CD4-positive, alpha-beta T cell treated with Interleukin-6 at 100 ng/mL for 8 hours (primary cell): ENCODE data around the gene GSE1.

ENCODE experiments used
- DNase-seq: peaks from one replicate; pipeline ENCODE4 v3.0.0-alpha.2; 2020; ENCODE audit warnings: mixed read lengths, low spot score

Gene GSE1

DNA sequence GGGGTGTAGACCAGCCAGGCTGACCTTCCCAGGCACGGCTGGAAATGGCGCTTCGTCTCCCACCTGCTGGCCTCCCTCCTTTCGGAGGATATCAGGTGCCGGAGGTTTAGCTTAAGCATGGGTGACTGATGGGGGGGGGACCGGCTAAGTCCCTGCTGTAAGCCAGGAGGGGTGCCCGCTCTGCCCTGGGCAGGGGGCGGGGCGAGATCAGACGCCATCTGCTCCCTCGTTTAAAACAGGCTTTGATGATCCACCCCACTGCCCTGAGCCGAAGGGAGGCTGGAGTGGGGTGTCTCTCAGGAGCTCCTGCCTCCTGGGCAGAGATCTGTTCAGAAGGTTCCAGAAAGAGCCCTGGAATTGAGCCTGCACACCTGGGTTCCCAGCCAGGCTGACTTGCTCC is 111.8 kb downstream of the GSE1 start:
- no peak for DNase-seq
